ENCODE measurements around the gene FBXO28.

Gene FBXO28

GRCh38 chr1:224092601-224093000 is 21.3 kb upstream of the FBXO28 start:
- in situ Hi-C loops (cut with HindIII; ENCODE audit: low sequenced_read_pairs): no loop called here

DNA sequence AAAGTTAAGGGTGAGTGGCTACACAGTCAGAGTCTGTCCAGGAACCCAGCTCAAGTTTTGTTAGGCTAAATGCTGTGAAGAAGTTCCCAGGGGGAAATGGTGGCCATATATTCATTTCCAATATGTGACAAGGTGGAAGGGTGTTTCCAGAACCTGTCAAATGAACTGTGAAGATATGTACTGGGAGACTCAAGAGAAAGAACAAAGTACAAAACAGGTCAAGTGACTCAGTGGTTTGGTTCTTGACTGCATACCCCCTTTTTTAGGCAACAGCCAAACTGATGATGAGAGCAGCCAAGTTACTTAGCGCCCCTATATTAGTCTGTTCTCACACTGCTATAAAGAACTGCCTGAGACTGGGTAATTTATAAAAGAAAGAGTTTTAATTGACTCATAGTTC is 18.6 kb upstream of the FBXO28 start:
- in situ Hi-C loops (cut with HindIII; ENCODE audit: low sequenced_read_pairs): loop anchor here (5.0 kb wide), 1 partner anchor 57 kb away; no protein-coding TSS in a partner anchor

DNA sequence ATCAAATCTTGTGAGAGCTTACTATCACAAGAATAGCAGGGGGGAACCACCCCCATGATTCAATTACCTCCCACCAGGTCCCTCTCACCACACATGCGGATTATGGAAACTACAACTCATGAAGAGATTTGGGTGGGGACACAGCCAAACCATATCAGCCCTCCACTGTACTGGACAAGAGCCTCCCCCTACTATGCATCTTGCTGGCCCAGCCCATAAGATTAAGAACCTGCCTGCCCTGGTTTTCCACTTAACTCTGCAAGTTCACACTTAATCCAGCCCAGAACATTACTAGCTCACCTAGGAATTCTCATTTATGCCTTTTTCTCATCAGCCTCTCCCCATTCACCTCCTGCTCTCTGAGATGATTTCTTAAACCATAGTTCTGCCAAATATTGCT is 18.0 kb upstream of the FBXO28 start:
- in situ Hi-C loops (cut with HindIII; ENCODE audit: low sequenced_read_pairs): loop anchor here (5.0 kb wide), 1 partner anchor 56 kb away; no protein-coding TSS in a partner anchor

- in situ Hi-C loops (cut with HindIII; ENCODE audit: low sequenced_read_pairs): loop anchor here (5.0 kb wide), 1 partner anchor 56 kb away; no protein-coding TSS in a partner anchor
Observed at GRCh38 chr1:224096773-224097172, 17.1 kb upstream of the FBXO28 start.

GRCh38 chr1:224098007-224098406 is 15.9 kb upstream of the FBXO28 start:
- in situ Hi-C loops (cut with HindIII; ENCODE audit: low sequenced_read_pairs): loop anchor here (5.0 kb wide), 1 partner anchor 54 kb away; no protein-coding TSS in a partner anchor

DNA sequence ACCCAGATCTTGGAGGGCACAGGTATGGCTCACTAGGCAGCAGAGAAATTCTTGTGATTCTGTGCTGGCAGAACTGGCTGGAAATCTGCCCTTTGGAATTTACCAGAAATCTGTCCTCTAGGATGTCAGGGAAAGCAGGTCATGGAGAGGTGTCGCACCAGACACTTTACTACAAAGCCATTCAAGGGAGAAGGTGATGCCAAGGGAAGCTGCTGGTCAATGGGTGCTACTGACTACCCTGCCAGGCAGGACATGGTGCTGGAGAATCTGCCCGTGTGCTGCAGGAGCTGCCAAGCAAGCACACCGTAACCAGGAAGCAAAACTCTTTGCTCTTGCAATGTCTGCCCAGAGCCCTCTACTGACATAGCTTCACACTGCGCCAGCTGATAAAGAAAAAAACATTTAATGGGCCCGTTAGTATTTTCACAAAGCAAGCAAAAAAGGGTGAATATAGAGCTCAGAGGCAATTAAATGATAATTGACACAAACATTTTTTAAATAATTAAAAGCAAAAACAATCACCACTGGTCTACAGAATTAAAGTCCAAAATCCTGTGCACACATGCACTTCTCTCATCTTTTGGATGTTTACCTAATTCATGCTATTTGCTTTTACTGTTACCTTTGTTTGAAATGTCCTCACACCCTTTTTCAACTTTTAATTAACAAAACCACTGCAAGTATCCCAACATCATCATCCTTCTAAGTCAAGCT is 7.2 kb upstream of the FBXO28 start:
- in situ Hi-C loops (cut with HindIII; ENCODE audit: low sequenced_read_pairs): no loop called here

DNA sequence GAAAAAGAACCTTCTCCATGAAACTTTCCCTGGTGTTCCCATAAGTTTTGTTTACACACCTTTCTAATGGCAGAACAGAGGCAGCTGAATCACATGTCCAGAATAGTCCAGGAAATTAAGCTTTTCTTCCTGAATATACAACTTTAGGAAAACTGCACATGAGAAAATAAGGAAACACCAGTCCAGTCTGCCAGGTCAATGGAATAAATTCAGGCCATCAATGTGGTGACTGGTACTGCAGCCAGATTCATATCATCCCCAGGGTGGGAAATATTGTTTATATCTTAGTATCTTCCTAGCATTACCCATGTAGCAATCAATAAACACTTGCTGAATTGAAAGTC is 6.7 kb upstream of the FBXO28 start:
- in situ Hi-C loops (cut with HindIII; ENCODE audit: low sequenced_read_pairs): no loop called here

GRCh38 chr1:224108991-224109390 is 4.9 kb upstream of the FBXO28 start:
- in situ Hi-C loops (cut with HindIII; ENCODE audit: low sequenced_read_pairs): no loop called here

DNA sequence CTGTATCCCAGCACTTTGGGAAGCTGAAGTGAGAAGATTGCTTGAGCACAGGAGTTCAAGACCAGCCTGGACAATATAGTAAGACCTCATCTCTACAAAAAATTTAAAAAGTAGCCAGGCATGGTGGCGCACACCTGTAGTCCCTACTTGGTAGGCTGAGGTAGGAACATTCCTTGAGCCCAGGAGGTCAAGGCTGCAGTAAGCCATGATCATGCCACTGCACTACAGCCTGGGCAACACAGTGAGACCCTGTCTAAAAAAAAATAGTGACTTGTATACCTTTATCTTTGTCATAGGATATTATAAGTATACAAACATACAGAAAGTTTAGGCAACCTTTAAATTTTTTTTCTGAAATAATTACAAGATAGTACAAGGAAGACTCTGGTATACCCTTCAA is 3.9 kb upstream of the FBXO28 start:
- in situ Hi-C loops (cut with HindIII; ENCODE audit: low sequenced_read_pairs): no loop called here

DNA sequence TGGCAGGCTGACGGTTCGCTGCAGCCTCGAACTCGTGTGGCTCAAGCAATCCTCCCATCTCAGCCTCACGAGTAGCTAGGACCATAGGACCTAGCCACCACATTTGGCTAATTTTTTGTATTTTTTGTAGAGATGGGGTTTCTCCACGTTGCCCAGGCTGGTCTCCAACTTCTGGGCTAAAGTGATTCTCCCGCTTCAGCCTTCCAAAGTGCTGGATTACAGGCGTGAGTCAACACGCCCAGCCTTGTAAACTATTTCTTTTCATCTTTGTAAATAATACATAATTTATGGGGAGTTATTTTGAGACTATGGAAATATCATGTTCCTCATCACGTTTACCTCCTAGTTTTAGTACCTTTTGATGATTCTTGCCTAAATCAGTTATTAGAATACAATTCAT is 906 bp upstream of the FBXO28 start:
- in situ Hi-C loops (cut with HindIII; ENCODE audit: low sequenced_read_pairs): no loop called here

DNA sequence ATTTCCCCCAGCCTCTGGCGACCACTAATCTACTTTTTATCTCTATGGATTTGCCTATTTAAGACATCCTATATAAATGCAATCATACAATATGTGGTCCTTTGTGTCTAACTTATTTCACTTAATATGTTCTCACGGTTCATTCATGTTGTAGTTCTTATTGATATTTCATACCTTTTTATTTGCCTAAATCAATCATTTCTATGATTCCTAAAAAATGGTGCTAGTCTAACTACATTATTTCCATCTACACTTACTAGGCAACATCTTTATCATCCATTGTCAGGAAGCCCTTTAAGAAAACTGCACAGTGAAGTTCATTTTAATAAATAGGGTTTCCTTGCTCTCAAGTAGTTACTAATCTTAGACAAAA is 380 bp upstream of the FBXO28 start:
- in situ Hi-C loops (cut with HindIII; ENCODE audit: low sequenced_read_pairs): no loop called here

- in situ Hi-C loops (cut with HindIII; ENCODE audit: low sequenced_read_pairs): no loop called here
Observed at GRCh38 chr1:224114787-224115175, 870 bp downstream of the FBXO28 start.

GRCh38 chr1:224116131-224116530 is 2.2 kb downstream of the FBXO28 start:
- in situ Hi-C loops (cut with HindIII; ENCODE audit: low sequenced_read_pairs): no loop called here

DNA sequence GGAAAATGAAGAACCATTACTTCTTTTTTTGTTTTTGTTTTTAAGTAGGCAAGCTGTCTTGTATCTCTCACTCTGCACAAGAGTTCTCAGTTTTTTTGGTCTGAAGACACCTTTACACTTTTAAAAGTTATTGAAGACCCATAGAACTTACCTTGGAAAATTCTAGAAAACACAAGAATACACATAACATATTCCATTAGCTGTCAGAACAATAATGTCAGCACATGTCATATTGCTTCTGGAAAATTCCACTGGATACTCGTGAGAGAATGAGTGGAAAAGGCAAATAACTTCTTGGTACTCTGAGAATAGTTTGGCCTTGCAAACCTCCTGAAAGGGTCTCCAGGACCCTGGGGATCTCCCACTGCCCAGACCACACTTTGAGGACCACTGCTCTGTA is 4.8 kb downstream of the FBXO28 start:
- in situ Hi-C loops (cut with HindIII; ENCODE audit: low sequenced_read_pairs): no loop called here

- in situ Hi-C loops (cut with HindIII; ENCODE audit: low sequenced_read_pairs): no loop called here
Observed at GRCh38 chr1:224123136-224123535, 9.2 kb downstream of the FBXO28 start.

DNA sequence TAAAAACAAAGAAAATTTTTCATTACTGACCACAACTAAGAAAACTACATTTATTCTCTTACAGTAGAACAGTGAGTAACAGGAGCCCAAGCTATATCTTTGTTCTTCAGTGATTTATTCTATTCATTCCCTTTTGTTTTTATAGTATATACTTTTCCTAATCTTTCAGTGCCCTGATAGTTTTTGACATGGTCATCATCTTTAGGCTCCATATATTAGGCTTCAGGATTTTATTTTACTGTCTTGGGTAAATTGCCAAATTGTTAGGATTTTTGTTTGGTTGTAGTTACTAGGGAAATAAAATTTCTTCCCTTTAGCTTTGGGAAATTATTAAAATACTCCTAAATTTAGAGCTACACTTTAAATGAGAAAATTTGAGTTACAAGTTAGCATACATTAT is 10.3 kb downstream of the FBXO28 start:
- in situ Hi-C loops (cut with HindIII; ENCODE audit: low sequenced_read_pairs): no loop called here

- in situ Hi-C loops (cut with HindIII; ENCODE audit: low sequenced_read_pairs): no loop called here
Observed at GRCh38 chr1:224127925-224128819, 14.3 kb downstream of the FBXO28 start.

DNA sequence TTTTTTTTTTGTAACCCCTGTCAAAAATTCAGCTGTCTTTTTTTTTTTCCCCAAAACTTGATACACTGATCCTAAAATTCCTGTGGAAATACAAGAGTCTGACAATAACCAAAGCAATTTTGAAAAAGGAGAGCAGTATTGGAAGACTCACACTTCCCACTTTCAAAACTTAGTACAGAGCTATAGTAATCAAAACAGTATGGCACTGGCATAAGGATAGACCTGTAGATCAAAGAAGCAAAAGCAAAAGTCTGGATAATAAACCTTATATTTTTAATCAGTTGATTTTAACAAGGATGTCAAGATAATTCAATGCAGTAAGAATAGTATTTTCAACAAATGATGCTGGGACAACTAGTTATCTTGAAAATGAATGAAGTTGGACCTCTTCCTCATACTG is 17.3 kb downstream of the FBXO28 start:
- in situ Hi-C loops (cut with HindIII; ENCODE audit: low sequenced_read_pairs): no loop called here

GRCh38 chr1:224132901-224133300 is 19.0 kb downstream of the FBXO28 start:
- in situ Hi-C loops (cut with HindIII; ENCODE audit: low sequenced_read_pairs): no loop called here

- in situ Hi-C loops (cut with HindIII; ENCODE audit: low sequenced_read_pairs): no loop called here
Observed at GRCh38 chr1:224133741-224134299, 19.9 kb downstream of the FBXO28 start.

DNA sequence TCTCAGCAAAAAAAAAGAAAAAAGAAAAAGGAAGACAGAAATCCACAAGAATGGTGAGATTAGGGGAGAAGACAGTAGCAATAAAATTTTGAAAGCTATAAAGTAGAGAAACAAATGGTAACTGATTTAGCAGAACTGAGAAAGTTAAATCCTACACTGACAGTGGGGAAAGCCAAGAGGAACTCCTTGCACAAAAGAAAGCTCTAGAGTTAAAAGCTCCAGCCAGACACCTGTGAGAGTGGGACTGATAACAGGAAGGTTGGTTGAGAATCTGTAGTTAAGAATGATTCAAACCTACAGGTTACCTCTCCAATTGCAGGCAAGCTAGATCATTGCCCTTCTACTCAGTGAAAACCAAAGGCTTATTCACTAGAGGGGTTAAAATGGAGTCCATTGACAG is 23.6 kb downstream of the FBXO28 start:
- in situ Hi-C loops (cut with HindIII; ENCODE audit: low sequenced_read_pairs): no loop called here

DNA sequence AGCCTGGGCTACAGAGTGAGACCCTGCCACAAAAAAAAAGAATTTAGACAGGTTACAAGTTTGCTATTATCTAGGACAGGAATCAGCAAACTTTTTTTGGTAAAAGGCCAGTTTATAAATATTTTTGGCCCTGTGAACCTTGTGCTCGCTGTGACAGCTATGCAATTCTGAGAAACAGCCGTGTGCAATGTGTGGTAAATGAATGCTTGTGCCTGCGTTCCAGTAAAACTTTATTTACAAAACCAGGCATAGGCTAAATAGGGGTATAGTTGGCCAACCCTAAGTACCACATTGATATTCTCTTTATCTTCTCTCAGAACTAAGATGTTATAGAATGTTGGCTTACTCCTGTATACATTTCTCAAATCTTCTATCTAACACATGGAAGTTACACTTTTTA is 24.3 kb downstream of the FBXO28 start:
- in situ Hi-C loops (cut with HindIII; ENCODE audit: low sequenced_read_pairs): no loop called here

All from endothelial cell of hepatic sinusoid (primary cell).